WI38 (cell line): ENCODE measurements around the gene ELAC1.
"Not testable (repeated sequence)": the region's sequence is repeated elsewhere in the genome, so short reads cannot be mapped to it uniquely, and the experiment has no call there.

Experiments
- H3K4me3 ChIP-seq: 2 replicates; pipeline ENCODE4 v1.5.1; 2011; ENCODE audit warnings: low read depth, mild to moderate bottlenecking, control low read depth, low read length
- CTCF ChIP-seq: IDR thresholded peaks from 2 replicates; pipeline ENCODE4 v1.5.1; 2012; ENCODE audit warnings: low read depth, mild to moderate bottlenecking, control low read depth, low read length

The ELAC1 gene

DNA sequence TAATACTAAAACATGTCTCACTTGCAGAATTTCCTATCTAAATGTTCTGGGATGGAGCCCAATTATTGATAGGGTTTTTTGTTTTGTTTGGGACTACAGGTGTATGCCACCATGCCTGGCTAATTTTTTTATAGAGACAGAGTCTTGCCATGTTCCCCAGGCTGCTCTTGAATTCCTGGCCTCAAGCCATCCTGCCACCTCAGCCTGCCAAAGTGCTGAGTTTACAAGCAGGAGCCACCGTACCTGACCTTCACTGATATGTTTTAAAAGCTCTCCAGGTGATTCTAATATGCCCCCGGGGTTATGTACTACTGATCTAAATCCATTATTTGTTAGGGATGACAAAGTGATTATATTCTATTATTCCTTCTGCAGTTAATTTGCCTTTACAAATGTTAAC, 2.2 kb downstream of the ELAC1 start:
- no peak for TF ChIP-seq CTCF
- no peak overlapping the region for H3K4me3 ChIP-seq

DNA sequence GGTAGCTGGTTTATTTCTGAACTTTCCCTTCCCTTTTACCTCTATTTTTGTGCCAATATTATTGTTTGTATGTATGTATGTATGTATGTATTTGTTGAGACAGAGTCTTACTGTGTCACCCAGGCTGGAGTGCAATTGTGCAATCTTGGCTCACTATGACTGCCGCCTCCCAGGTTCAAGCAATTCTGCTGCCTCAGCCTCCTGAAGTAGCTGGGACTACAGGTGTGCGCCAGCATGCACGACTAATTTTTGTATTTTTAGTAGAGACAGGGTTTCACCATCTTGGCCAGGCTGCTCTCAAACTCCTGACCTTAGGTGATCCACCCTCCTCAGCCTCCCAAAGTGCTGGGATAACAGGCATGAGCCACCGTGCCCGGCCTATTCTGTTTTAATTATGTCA, 4.6 kb downstream of the ELAC1 start:
- H3K4me3 ChIP-seq = not testable (repeated sequence)

GRCh38 chr18:50973367-50974126, 5.7 kb downstream of the ELAC1 start:
- no peak overlapping the region for H3K4me3 ChIP-seq
- TF ChIP-seq CTCF = no peak

DNA sequence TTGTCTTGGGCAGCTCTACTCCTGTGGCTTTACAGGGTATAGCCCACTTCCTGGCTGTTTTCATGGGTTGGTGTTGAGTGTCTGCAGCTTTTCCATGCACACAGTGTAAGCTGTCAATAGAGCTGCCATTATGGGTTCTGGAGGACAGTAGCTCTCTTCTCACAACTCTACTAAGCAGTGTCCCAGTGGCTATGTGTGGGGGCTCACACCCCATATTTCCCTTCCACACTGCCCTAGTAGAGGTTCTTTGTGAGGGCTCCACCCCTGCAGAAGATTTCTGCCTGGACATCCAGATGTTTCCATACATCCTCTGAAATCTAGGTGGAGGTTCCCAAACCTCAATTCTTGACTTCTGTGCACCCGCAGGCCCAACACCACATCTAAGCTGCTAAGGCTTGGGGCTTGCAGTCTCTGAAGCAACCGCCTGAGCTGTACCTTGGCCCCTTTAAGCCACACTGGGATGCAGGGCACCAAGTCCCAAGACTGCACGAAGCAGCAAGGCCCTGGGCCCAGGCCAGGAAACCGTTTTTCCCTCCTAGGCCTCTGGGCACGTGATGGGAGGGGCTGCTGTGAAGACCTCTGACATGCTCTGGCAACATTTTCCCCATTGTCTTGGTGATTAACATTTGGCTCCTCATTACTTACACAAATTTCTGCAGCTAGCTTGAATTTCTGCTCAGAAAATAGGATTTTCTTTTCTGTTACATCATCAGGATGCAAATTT, 9.4 kb downstream of the ELAC1 start:
- TF ChIP-seq CTCF = no peak
- H3K4me3 ChIP-seq = no peak overlapping the region

DNA sequence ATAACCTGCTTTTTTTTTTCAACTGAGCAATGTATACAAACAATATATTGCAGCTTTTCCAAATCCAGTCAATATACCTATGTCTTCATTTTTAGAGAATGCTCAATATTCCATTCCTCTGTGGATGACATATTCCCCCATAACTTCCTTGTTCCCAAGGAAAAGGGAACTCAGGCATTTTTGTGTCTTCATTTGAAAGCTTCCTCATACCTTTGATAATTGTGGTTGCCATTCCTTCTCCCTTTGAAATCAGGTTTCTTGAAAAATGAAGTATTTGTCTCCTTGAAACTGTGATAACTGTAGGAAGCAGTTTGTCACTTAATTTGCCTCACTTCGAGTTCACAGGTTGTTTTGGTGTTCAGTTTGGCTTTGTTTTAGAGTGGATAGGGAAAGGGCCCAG, 13.5 kb downstream of the ELAC1 start:
- H3K4me3 ChIP-seq = no peak overlapping the region
- no peak for TF ChIP-seq CTCF

- no peak for TF ChIP-seq CTCF
- no peak overlapping the region for H3K4me3 ChIP-seq
These were observed 14.4 kb downstream of the ELAC1 start for GRCh38 chr18:50982086-50982801.

GRCh38 chr18:50982802-50983179, 15.0 kb downstream of the ELAC1 start:
- no peak overlapping the region for H3K4me3 ChIP-seq
- TF ChIP-seq CTCF = no peak
